ENCODE measurements around the gene CLCN6. TPM values are rescaled to one million over a fixed set of nuclear protein-coding genes. Genes with fewer than 3 reads are reported as not detected.

Gene CLCN6
- total and polyA plus RNA-seq, 4 donors: 5.0 to 9.0 (median 6.5) TPM

GRCh38 chr1:11847667-11848372 lies 41.8 kb downstream of the CLCN6 start, which contains the start of gene NPPA (continued):
- TF ChIP-seq FOXA2 (IDR thresholded peaks at IDR 0.05) (no peak), RAD21 (IDR thresholded peaks at IDR 0.05) (no peak), FOXA1 (IDR thresholded peaks at IDR 0.05) (no peak), ATF3 (IDR thresholded peaks at IDR 0.05) (no peak), REST (IDR thresholded peaks at IDR 0.05) (no peak)

GRCh38 chr1:11848373-11848700 lies 42.3 kb downstream of the CLCN6 start:
- H3K4me3 ChIP-seq (ENCODE audit: low read depth in 1 of 3, low read length in 3 of 3): no peak overlapping the region
- H3K36me3 ChIP-seq (ENCODE audit: control insufficient read depth in 4 of 4, insufficient read depth in 3 of 4, low read depth in 1 of 4, low read length in 3 of 4): peaks cover 0 to 7% (median 4%) of the 10 kb centered on the region in 4 donors
- DNase-seq (ENCODE audit: low spot score): no peak
- H3K27me3 ChIP-seq (ENCODE audit: control insufficient read depth in 4 of 4, insufficient read depth in 4 of 4, low read length in 3 of 4): no peaks in the 10 kb centered on the region
- H3K4me1 ChIP-seq (ENCODE audit: control insufficient read depth in 4 of 4, insufficient read depth in 4 of 4, low read length in 3 of 4): peaks cover 2 to 10% (median 4%) of the 10 kb centered on the region in 4 donors
- H3K9me3 ChIP-seq (ENCODE audit: control insufficient read depth in 4 of 4, low read length in 3 of 4): no peaks in the 10 kb centered on the region
- H3K9ac ChIP-seq (ENCODE audit: low read depth in 1 of 2, low read length in 2 of 2): no peak overlapping the region
- no peak for TF ChIP-seq EGR1 (IDR thresholded peaks at IDR 0.05; ENCODE audit: low read depth in 2 of 2)
- no peak for TF ChIP-seq MAX (IDR thresholded peaks at IDR 0.05)
- no peak for TF ChIP-seq SP1 (IDR thresholded peaks at IDR 0.05)
- no peak for TF ChIP-seq TAF1 (conservative IDR thresholded peaks at IDR 0.05)
- TF ChIP-seq FOXA1 (IDR thresholded peaks at IDR 0.05): no peak
- no peak for TF ChIP-seq GABPA (IDR thresholded peaks at IDR 0.05 in 1 of 2, conservative IDR thresholded peaks at IDR 0.05 in 1 of 2)
- no peak for TF ChIP-seq RXRA (IDR thresholded peaks at IDR 0.05)
- no peak for TF ChIP-seq HNF4G (IDR thresholded peaks at IDR 0.05)
- TF ChIP-seq RAD21 (IDR thresholded peaks at IDR 0.05): no peak
- no peak for TF ChIP-seq REST (IDR thresholded peaks at IDR 0.05)
- WGBS: 82% methylated on average over 9 of the region's 9 CpGs
- no peak overlapping the region for H3K27ac ChIP-seq (ENCODE audit: low read depth in 1 of 2, low read length in 2 of 2)

- no peak overlapping the region for H3K4me3 ChIP-seq (ENCODE audit: low read depth in 1 of 3, low read length in 3 of 3)
- DNase-seq (ENCODE audit: low spot score): no peak
Measured at GRCh38 chr1:11850156-11850555, 44.2 kb downstream of the CLCN6 start.

More at GRCh38 chr1:11850156-11850555, 44.2 kb downstream of the CLCN6 start:
- no peak overlapping the region for H3K27ac ChIP-seq (ENCODE audit: low read depth in 1 of 2, low read length in 2 of 2)
- 59% methylated on average over 11 of the region's 11 CpGs for WGBS
- H3K36me3 ChIP-seq (ENCODE audit: control insufficient read depth in 4 of 4, insufficient read depth in 3 of 4, low read depth in 1 of 4, low read length in 3 of 4): peaks cover 0 to 3% (median 1%) of the 10 kb centered on the region in 4 donors
- H3K4me1 ChIP-seq (ENCODE audit: control insufficient read depth in 4 of 4, insufficient read depth in 4 of 4, low read length in 3 of 4): no peaks in the 10 kb centered on the region
- H3K9ac ChIP-seq (ENCODE audit: low read depth in 1 of 2, low read length in 2 of 2): no peak overlapping the region
- H3K9me3 ChIP-seq (ENCODE audit: control insufficient read depth in 4 of 4, low read length in 3 of 4): no peaks in the 10 kb centered on the region
- H3K27me3 ChIP-seq (ENCODE audit: control insufficient read depth in 4 of 4, insufficient read depth in 4 of 4, low read length in 3 of 4): no peaks in the 10 kb centered on the region
- TF ChIP-seq SP1 (IDR thresholded peaks at IDR 0.05): no peak
- no peak for TF ChIP-seq ATF3 (IDR thresholded peaks at IDR 0.05)
- TF ChIP-seq JUND (IDR thresholded peaks at IDR 0.05): no peak
- no peak for TF ChIP-seq REST (IDR thresholded peaks at IDR 0.05)
- TF ChIP-seq HNF4G (IDR thresholded peaks at IDR 0.05): no peak
- no peak for TF ChIP-seq ZBTB33 (IDR thresholded peaks at IDR 0.05)

All from liver (tissue), 9 donors.